ENCODE measurements around the gene GAK. TPM values are rescaled to one million over a fixed set of nuclear protein-coding genes. Genes with fewer than 3 reads are reported as not detected.

The GAK gene
- total RNA-seq, 1 experiment from 2014 or later, result 86.6 TPM

- in situ Hi-C loops (cut with HindIII; ENCODE audit: low pct_unique_long_range_greater_than_20kb, low sequenced_read_pairs) (no loop called here), intact Hi-C loops (cut with micrococcal nuclease; ENCODE audit: unreplicated experiment) (no loop called here)
- Histone ChIP-seq H3K27me3 (ENCODE audit: control insufficient read depth, insufficient read depth, low read length) (no peaks in the 10 kb centered on the region), H3K4me1 (ENCODE audit: control insufficient read depth, insufficient read depth, low read length) (no peaks in the 10 kb centered on the region), H3K9me3 (ENCODE audit: control insufficient read depth, insufficient read depth, low read depth, low read length) (no peaks in the 10 kb centered on the region), H3K27ac (ENCODE audit: low read length) (no peak overlapping the region), H3K36me3 (ENCODE audit: control insufficient read depth, insufficient read depth, low read length) (no peaks in the 10 kb centered on the region), H3K4me3 (ENCODE audit: low read depth in 2 of 2, low read length in 2 of 2) (no peak overlapping the region)
- TF ChIP-seq SIN3A (IDR thresholded peaks at IDR 0.05; ENCODE audit: borderline replicate concordance, insufficient read depth, low read depth, low read length) (no peak), TCF7L2 (IDR thresholded peaks at IDR 0.05; ENCODE audit: low read depth, low read length) (no peak), CTCF (IDR thresholded peaks at IDR 0.05) (no peak), POLR2AphosphoS5 (IDR thresholded peaks at IDR 0.05; ENCODE audit: low read depth, low read length) (no peak)
- TF ChIP-seq, protein P1, sequence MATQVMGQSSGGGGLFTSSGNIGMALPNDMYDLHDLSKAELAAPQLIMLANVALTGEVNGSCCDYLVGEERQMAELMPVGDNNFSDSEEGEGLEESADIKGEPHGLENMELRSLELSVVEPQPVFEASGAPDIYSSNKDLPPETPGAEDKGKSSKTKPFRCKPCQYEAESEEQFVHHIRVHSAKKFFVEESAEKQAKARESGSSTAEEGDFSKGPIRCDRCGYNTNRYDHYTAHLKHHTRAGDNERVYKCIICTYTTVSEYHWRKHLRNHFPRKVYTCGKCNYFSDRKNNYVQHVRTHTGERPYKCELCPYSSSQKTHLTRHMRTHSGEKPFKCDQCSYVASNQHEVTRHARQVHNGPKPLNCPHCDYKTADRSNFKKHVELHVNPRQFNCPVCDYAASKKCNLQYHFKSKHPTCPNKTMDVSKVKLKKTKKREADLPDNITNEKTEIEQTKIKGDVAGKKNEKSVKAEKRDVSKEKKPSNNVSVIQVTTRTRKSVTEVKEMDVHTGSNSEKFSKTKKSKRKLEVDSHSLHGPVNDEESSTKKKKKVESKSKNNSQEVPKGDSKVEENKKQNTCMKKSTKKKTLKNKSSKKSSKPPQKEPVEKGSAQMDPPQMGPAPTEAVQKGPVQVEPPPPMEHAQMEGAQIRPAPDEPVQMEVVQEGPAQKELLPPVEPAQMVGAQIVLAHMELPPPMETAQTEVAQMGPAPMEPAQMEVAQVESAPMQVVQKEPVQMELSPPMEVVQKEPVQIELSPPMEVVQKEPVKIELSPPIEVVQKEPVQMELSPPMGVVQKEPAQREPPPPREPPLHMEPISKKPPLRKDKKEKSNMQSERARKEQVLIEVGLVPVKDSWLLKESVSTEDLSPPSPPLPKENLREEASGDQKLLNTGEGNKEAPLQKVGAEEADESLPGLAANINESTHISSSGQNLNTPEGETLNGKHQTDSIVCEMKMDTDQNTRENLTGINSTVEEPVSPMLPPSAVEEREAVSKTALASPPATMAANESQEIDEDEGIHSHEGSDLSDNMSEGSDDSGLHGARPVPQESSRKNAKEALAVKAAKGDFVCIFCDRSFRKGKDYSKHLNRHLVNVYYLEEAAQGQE (IDR thresholded peaks at IDR 0.05; ENCODE audit: insufficient read depth in 1 of 2, low read depth in 2 of 2, low read length in 1 of 2), result no peak
- no TSS peak for BruUV-seq (replicated peaks)
- ChIA-PET CTCF (no interaction called here), POLR2A (no interaction called here)
- ATAC-seq, result no peak
- no peak for DNase-seq (ENCODE audit: low read depth, low spot score)
Observed at GRCh38 chr4:837772-838171, 94.3 kb downstream of the GAK start.

DNA sequence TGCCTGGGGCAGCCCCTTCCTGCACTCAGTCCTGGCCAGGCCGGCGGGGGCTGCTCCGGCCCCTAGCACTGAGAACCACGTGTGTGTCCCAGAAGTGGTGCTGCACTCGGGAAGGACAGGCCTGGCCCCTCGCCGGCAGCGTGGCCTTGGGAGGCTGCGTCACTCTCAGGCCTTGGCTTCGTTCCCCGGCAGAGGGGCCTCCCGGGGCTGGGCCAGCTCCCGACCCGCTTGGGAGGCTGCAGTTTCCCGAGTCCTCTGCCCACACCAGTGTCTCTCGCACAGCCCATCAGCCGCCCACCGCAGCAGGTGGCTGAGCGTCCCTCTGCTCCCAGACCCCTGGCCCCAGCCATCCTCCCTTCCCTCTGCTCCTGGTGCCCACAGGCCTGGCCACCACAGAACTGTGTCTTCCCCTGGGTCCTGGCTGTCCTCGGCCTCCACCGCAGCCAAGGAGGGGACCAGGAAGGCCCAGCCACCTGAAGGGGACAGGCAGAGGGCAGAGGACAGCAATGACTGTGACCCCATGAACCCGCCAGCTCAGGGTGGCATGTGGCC, 95.3 kb downstream of the GAK start:
- Histone ChIP-seq H3K4me1 (ENCODE audit: control insufficient read depth, insufficient read depth, low read length) (no peaks in the 10 kb centered on the region), H3K27me3 (ENCODE audit: control insufficient read depth, insufficient read depth, low read length) (no peaks in the 10 kb centered on the region), H3K4me3 (ENCODE audit: low read depth in 2 of 2, low read length in 2 of 2) (no peak overlapping the region), H3K9me3 (ENCODE audit: control insufficient read depth, insufficient read depth, low read depth, low read length) (no peaks in the 10 kb centered on the region), H3K27ac (ENCODE audit: low read length) (no peak overlapping the region), H3K36me3 (ENCODE audit: control insufficient read depth, insufficient read depth, low read length) (no peaks in the 10 kb centered on the region)
- in situ Hi-C loops (cut with HindIII; ENCODE audit: low pct_unique_long_range_greater_than_20kb, low sequenced_read_pairs), result no loop called here
- ChIA-PET POLR2A (no interaction called here), CTCF (no interaction called here)
- no peak for TF ChIP-seq CTCF (IDR thresholded peaks at IDR 0.05)
- TF ChIP-seq POLR2AphosphoS5 (IDR thresholded peaks at IDR 0.05; ENCODE audit: low read depth, low read length), result no peak
- TF ChIP-seq, protein P1 (IDR thresholded peaks at IDR 0.05; ENCODE audit: insufficient read depth in 1 of 2, low read depth in 2 of 2, low read length in 1 of 2), result no peak
- no peak for TF ChIP-seq TCF7L2 (IDR thresholded peaks at IDR 0.05; ENCODE audit: low read depth, low read length)
- TF ChIP-seq SIN3A (IDR thresholded peaks at IDR 0.05; ENCODE audit: borderline replicate concordance, insufficient read depth, low read depth, low read length), result no peak
- BruUV-seq (replicated peaks), result no TSS peak
- DNase-seq (ENCODE audit: low read depth, low spot score) (no peak), ATAC-seq (no peak)
- intact Hi-C loops (cut with micrococcal nuclease; ENCODE audit: unreplicated experiment), result no loop called here

Data from Panc1 (cell line).